Kidney (tissue), 14 donors: ENCODE data around the gene PACSIN2. TPM values are rescaled to one million over a fixed set of nuclear protein-coding genes. Genes with fewer than 3 reads are reported as not detected.
"Not testable (repeated sequence)": the region's sequence is repeated elsewhere in the genome, so short reads cannot be mapped to it uniquely, and the experiment has no call there.

Experiments
- DNase-seq, 5 donors: peaks; one replicate each; pipeline ENCODE4 v3.0.0-alpha.2; 2013 to 2020
- FAIRE-seq: peaks from 2 replicates; lab custom pipeline; 2012; peaks lifted over from hg19 to GRCh38; lab: Jason Lieb, UNC
- H3K27ac ChIP-seq, 2 donors: one replicate each; pipeline ENCODE4 v1.7.0; 2013; ENCODE audit warnings: low read depth in 2 of 2, low read length in 2 of 2, inconsistent platforms in 1 of 2
- H3K27me3 ChIP-seq: one replicate; pipeline ENCODE4 v1.7.1; 2013; ENCODE audit warnings: low read length, inconsistent platforms; ENCODE audit not compliant: control insufficient read depth, insufficient read depth
- H3K36me3 ChIP-seq, 3 donors: one replicate each; pipeline versions ENCODE4 v1.7.0 to v1.7.1; 2013; ENCODE audit warnings: low read length in 3 of 3, control low read depth in 1 of 3, inconsistent platforms in 1 of 3; ENCODE audit not compliant: insufficient read depth in 3 of 3, control insufficient read depth in 2 of 3
- H3K4me1 ChIP-seq, 3 donors: one replicate each; pipeline versions ENCODE4 v1.7.0 to v1.7.1; 2013; ENCODE audit warnings: low read length in 3 of 3, inconsistent platforms in 1 of 3, low read depth in 1 of 3; ENCODE audit not compliant: control insufficient read depth in 2 of 3, insufficient read depth in 2 of 3
- H3K4me3 ChIP-seq, 3 donors: one replicate each; pipeline versions ENCODE4 v1.7.0 to v1.8.1; 2013; ENCODE audit warnings: low read length in 3 of 3, control low read depth in 1 of 3, inconsistent platforms in 1 of 3
- H3K9ac ChIP-seq, 3 donors: one replicate each; pipeline versions ENCODE4 v1.7.0 to v1.7.1; 2013; ENCODE audit warnings: low read length in 3 of 3, control low read depth in 1 of 3, inconsistent platforms in 1 of 3
- H3K9me3 ChIP-seq, 3 donors: one replicate each; pipeline versions ENCODE4 v1.7.0 to v1.7.1; 2013; ENCODE audit warnings: low read length in 3 of 3, control low read depth in 1 of 3, inconsistent platforms in 1 of 3; ENCODE audit not compliant: control insufficient read depth in 2 of 3, insufficient read depth in 1 of 3
- intact Hi-C: fragments of 100-400 bp; cut with DNase I; formaldehyde crosslinking; loops from one replicate; pipeline ENCODE4 v1.11.1; 2022
- polyA plus RNA-seq: library from polyadenylated mRNA; stranded (reverse); fragments of 350-450 nt; fragmentation: Illumina TruSeq; extraction: RNeasy Lipid Tissue Mini Kit (QIAGEN cat#74804); gene quantifications from one replicate; pipeline ENCODE4 v1.2.3, GENCODE V29; 2014; ENCODE audit warnings: low read depth, low replicate concordance; ENCODE audit not compliant: insufficient read depth
- total RNA-seq: library from RNA; stranded (reverse); fragmentation: NEBNext Ultra II Directional; extraction: Animal tissue kit (Norgen Biotek cat#: 25700); gene quantifications from one replicate; pipeline ENCODE4 v1.2.1, GENCODE V29; 2021
- TF ChIP-seq, protein P1 (sequence below): IDR thresholded peaks from 3 replicates; pipeline ENCODE4 v1.5.1; 2012; ENCODE audit warnings: mild to moderate bottlenecking, moderate library complexity, borderline replicate concordance; ENCODE audit not compliant: insufficient read depth; ENCODE audit errors: extremely low read depth
- donor health status: control.
- donor health status: control.
- donor health status: control.
- donor health status: control.
- donor health status: control.
- donor health status: DM: yes; HTN: yes; CAD: no.
- donor health status: Normal renal cell carcinoma (clear cell type).

PACSIN2 gene
- total and polyA plus RNA-seq, 2 donors from 2014 or later = 56.3 to 105 TPM

DNA sequence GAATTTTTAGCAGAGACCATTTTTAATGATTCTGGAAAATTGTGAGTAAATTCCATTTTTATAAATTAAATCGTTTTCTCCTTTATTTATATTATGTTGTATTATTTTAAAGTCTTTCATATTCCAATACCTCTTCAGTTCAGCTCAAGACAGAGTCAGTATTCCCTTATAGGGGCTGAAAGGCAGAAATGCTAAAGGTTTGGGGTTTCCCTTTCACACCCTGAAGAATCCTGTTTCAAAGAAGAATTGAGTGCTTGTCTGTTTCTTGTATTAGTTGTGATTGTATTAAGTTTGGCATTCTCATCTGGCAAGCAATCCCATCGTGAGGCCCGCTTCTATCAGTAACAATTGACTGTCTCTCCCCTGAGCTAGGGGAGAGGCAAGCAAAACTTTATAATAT is 57.4 kb downstream of the PACSIN2 start:
- Histone ChIP-seq H3K9ac (no peak overlapping the region), H3K4me3 (no peak overlapping the region), H3K27ac (peak overlapping the region; percentile 20 to 61), H3K4me1 (peaks cover 5 to 34% (median 26%) of the 10 kb centered on the region in 3 donors), H3K9me3 (no peaks in the 10 kb centered on the region), H3K27me3 (no peaks in the 10 kb centered on the region), H3K36me3 (no peaks in the 10 kb centered on the region)
- DNase-seq (no peak), FAIRE-seq (no peak)
- TF ChIP-seq, protein P1, sequence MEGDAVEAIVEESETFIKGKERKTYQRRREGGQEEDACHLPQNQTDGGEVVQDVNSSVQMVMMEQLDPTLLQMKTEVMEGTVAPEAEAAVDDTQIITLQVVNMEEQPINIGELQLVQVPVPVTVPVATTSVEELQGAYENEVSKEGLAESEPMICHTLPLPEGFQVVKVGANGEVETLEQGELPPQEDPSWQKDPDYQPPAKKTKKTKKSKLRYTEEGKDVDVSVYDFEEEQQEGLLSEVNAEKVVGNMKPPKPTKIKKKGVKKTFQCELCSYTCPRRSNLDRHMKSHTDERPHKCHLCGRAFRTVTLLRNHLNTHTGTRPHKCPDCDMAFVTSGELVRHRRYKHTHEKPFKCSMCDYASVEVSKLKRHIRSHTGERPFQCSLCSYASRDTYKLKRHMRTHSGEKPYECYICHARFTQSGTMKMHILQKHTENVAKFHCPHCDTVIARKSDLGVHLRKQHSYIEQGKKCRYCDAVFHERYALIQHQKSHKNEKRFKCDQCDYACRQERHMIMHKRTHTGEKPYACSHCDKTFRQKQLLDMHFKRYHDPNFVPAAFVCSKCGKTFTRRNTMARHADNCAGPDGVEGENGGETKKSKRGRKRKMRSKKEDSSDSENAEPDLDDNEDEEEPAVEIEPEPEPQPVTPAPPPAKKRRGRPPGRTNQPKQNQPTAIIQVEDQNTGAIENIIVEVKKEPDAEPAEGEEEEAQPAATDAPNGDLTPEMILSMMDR = no peak
- intact Hi-C loops = no loop called here

DNA sequence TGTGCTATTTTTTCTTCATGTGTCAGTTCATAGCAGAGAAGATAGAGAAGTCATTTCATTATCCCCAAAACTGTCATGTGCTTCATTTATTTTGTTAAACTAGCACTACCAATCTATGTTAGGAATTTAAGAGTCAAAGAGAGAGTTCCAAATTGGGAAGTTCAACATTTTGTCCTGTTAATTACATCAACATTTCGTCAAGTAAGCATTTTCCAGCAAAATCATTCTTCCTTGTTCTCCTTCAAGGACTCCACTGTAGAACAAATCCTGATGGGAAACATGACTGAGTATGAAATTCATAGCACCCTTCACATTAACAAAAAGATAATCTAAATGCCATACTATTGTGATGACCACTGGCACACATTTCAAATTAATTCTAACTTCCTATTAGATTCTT is 59.1 kb downstream of the PACSIN2 start:
- DNase-seq (no peak), FAIRE-seq (no peak)
- intact Hi-C loops = no loop called here
- Histone ChIP-seq H3K4me1 (peaks cover 5 to 23% (median 22%) of the 10 kb centered on the region in 3 donors), H3K4me3 (no peak overlapping the region), H3K9ac (no peak overlapping the region), H3K36me3 (no peaks in the 10 kb centered on the region), H3K9me3 (no peaks in the 10 kb centered on the region), H3K27ac (no peak overlapping the region), H3K27me3 (no peaks in the 10 kb centered on the region)
- TF ChIP-seq, protein P1 = no peak

DNA sequence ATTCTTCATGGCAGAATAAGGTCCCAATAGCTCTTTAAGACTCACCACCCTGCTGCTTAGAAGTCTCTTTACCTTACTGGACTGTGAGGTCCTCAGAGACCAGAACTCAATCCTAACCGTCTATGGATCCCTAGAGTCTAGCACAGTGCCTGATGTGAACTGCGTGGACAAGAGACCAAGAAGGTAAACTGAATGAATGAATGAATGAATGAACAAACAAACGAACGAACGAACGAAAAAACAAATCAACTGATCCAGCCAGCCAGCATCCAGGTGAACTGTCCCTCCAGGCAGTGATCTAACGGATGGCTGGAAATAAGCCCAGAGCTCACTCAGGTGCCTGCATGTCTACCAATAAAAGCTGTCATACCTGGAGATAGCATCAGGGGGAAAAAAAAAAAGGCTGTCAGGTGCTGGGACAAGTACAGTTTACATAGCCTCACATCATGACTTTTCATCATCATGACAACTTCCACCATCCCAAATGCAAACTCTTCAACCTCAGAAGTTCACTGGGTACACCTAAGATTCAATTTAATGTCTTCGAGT is 59.8 kb downstream of the PACSIN2 start:
- no peak for FAIRE-seq
- no peak overlapping the region for H3K27ac ChIP-seq
- TF ChIP-seq, protein P1 = no peak

DNA sequence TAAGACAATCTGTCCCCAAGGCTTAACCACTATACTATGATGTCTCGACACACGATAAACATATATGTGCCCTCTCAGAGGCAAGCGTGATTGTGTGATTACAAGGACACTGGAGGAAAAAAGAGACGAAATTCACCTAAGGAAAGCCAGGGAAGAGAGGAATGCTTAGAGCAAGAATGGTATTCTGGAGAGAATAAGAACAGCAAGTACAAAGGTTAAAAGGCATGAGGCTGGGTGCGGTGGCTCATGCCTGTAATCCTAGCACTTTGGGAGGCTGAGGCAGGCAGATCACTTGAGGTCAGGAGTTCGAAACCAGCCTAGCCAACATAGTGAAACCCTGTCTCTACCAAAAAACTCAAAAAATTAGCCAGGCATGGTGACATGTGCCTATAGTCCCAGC is 61.2 kb downstream of the PACSIN2 start:
- H3K27me3 ChIP-seq, H3K9me3 ChIP-seq, intact Hi-C loops, H3K27ac ChIP-seq, H3K4me3 ChIP-seq, H3K9ac ChIP-seq, DNase-seq, H3K36me3 ChIP-seq, FAIRE-seq: not testable (repeated sequence)
- H3K4me1 ChIP-seq = peaks cover 0 to 12% (median 11%) of the 10 kb centered on the region in 3 donors

More for the DNA sequence above, 59.8 kb downstream of the PACSIN2 start:
- Histone ChIP-seq H3K9ac (no peak overlapping the region), H3K9me3 (no peaks in the 10 kb centered on the region), H3K27me3 (no peaks in the 10 kb centered on the region), H3K4me3 (no peak overlapping the region), H3K4me1 (peaks cover 5 to 17% (median 16%) of the 10 kb centered on the region in 3 donors), H3K36me3 (no peaks in the 10 kb centered on the region)
- DNase-seq = no peak
- intact Hi-C loops = no loop called here
